Vagina (tissue), 2 donors: ENCODE data around the gene B3GALT5. TPM values are rescaled to one million over a fixed set of nuclear protein-coding genes. Genes with fewer than 3 reads are reported as not detected.

Experiments used
- DNase-seq, 2 donors: peaks; one replicate each; pipeline ENCODE4 v3.0.0-alpha.2; 2017; ENCODE audit errors: extremely low spot score in 2 of 2
- H3K27ac ChIP-seq: fragments of 200-600 bp; sonication (generic); one replicate; pipeline ENCODE4 v1.5.1; 2019
- H3K27me3 ChIP-seq: fragments of 200-600 bp; sonication (generic); one replicate; pipeline ENCODE4 v1.5.1; 2019
- H3K36me3 ChIP-seq, 2 donors: fragments of 200-600 bp; sonication (generic); one replicate each; pipeline ENCODE4 v1.5.1; 2017 to 2019
- H3K4me1 ChIP-seq: fragments of 200-600 bp; sonication (generic); one replicate; pipeline ENCODE4 v1.5.1; 2019
- H3K4me3 ChIP-seq, 2 donors: fragments of 200-600 bp; sonication (generic); 1 replicate in 1 of 2; 2 replicates in 1 of 2; pipeline ENCODE4 v1.5.1; 2016 to 2019
- H3K9me3 ChIP-seq: fragments of 200-600 bp; sonication (generic); one replicate; pipeline ENCODE4 v1.5.1; 2019
- CTCF ChIP-seq, 3 experiments: fragments of 450-650 bp in 2 of 3; fragments of 200-600 bp in 1 of 3; sonication (generic) in 1 of 3; IDR thresholded peaks; one replicate each; pipeline ENCODE4 v1.5.1; 2017 to 2019; ENCODE audit warnings: antibody characterized with exemption in 3 of 3, mild to moderate bottlenecking in 2 of 3, moderate library complexity in 2 of 3
- POLR2A ChIP-seq, 2 donors: fragments of 450-650 bp; IDR thresholded peaks; one replicate each; pipeline ENCODE4 v1.6.1; 2017; ENCODE audit warnings: antibody characterized with exemption in 2 of 2, mild to moderate bottlenecking in 2 of 2, moderate library complexity in 2 of 2
- POLR2AphosphoS5 ChIP-seq, 2 donors: sonication (generic); formaldehyde crosslinking; IDR thresholded peaks; one replicate each; pipeline ENCODE4 v1.9.0; 2017; ENCODE audit warnings: antibody characterized with exemption in 2 of 2, mild to moderate bottlenecking in 2 of 2, low read depth in 1 of 2; ENCODE audit not compliant: insufficient read depth in 1 of 2
- intact Hi-C: fragments of 100-400 bp; cut with DNase I; formaldehyde crosslinking; loops from one replicate; pipeline ENCODE4 v1.15.1; 2023
- total RNA-seq: library from RNA; depleted of rRNA; stranded (reverse); fragments of >200 nt; gene quantifications from one replicate; pipeline ENCODE4 v1.2.3, GENCODE V29; 2016

The B3GALT5 gene
- total RNA-seq, 1 donor from 2014 or later = 1.5 TPM

- Histone ChIP-seq H3K27ac (no peak overlapping the region), H3K4me1 (no peaks in the 10 kb centered on the region), H3K4me3 (no peak overlapping the region), H3K36me3 (no peaks in the 10 kb centered on the region), H3K27me3 (no peaks in the 10 kb centered on the region), H3K9me3 (no peaks in the 10 kb centered on the region)
- DNase-seq = no peak
- intact Hi-C loops = no loop called here
- TF ChIP-seq POLR2A (IDR thresholded peaks at IDR 0.05) (no peak), POLR2AphosphoS5 (IDR thresholded peaks at IDR 0.05; ENCODE audit: insufficient read depth in 1 of 2, low read depth in 1 of 2) (no peak), CTCF (IDR thresholded peaks at IDR 0.05) (no peak)
These were observed 24.6 kb downstream of the B3GALT5 start for GRCh38 chr21:39637197-39637970.

- Histone ChIP-seq H3K27ac (no peak overlapping the region), H3K27me3 (no peaks in the 10 kb centered on the region)
- DNase-seq = no peak
These were observed 25.2 kb downstream of the B3GALT5 start for GRCh38 chr21:39637971-39638240.

GRCh38 chr21:39638281-39638680, 25.5 kb downstream of the B3GALT5 start:
- Histone ChIP-seq H3K9me3 (no peaks in the 10 kb centered on the region), H3K27me3 (no peaks in the 10 kb centered on the region), H3K27ac (no peak overlapping the region), H3K4me1 (no peaks in the 10 kb centered on the region), H3K36me3 (no peaks in the 10 kb centered on the region), H3K4me3 (no peak overlapping the region)
- TF ChIP-seq POLR2AphosphoS5 (IDR thresholded peaks at IDR 0.05; ENCODE audit: insufficient read depth in 1 of 2, low read depth in 1 of 2) = no peak
- TF ChIP-seq CTCF (IDR thresholded peaks at IDR 0.05) = no peak
- TF ChIP-seq POLR2A (IDR thresholded peaks at IDR 0.05) = no peak
- intact Hi-C loops = no loop called here
- no peak for DNase-seq

More at GRCh38 chr21:39637971-39638240, 25.2 kb downstream of the B3GALT5 start:
- intact Hi-C loops = no loop called here
- no peaks in the 10 kb centered on the region for H3K9me3 ChIP-seq
- H3K4me3 ChIP-seq = no peak overlapping the region
- no peaks in the 10 kb centered on the region for H3K4me1 ChIP-seq
- TF ChIP-seq CTCF (IDR thresholded peaks at IDR 0.05) = no peak
- TF ChIP-seq POLR2A (IDR thresholded peaks at IDR 0.05) = no peak
- TF ChIP-seq POLR2AphosphoS5 (IDR thresholded peaks at IDR 0.05; ENCODE audit: insufficient read depth in 1 of 2, low read depth in 1 of 2) = no peak
- no peaks in the 10 kb centered on the region for H3K36me3 ChIP-seq

GRCh38 chr21:39640754-39641153, 28.0 kb downstream of the B3GALT5 start:
- no peak overlapping the region for H3K27ac ChIP-seq
- no peaks in the 10 kb centered on the region for H3K4me1 ChIP-seq
- no peaks in the 10 kb centered on the region for H3K27me3 ChIP-seq
- no peaks in the 10 kb centered on the region for H3K36me3 ChIP-seq
- H3K9me3 ChIP-seq = no peaks in the 10 kb centered on the region
- no peak overlapping the region for H3K4me3 ChIP-seq
- TF ChIP-seq POLR2A (IDR thresholded peaks at IDR 0.05) (no peak), CTCF (IDR thresholded peaks at IDR 0.05) (no peak)
- intact Hi-C loops = no loop called here
- no peak for DNase-seq

- no peak for DNase-seq
These were observed 29.2 kb downstream of the B3GALT5 start for GRCh38 chr21:39641827-39642450.

More at GRCh38 chr21:39641827-39642450, 29.2 kb downstream of the B3GALT5 start:
- no peak overlapping the region for H3K27ac ChIP-seq
- intact Hi-C loops = no loop called here
- no peak overlapping the region for H3K4me3 ChIP-seq
- no peaks in the 10 kb centered on the region for H3K27me3 ChIP-seq
- no peaks in the 10 kb centered on the region for H3K36me3 ChIP-seq
- H3K4me1 ChIP-seq = no peaks in the 10 kb centered on the region
- no peak for TF ChIP-seq POLR2A (IDR thresholded peaks at IDR 0.05)
- TF ChIP-seq POLR2AphosphoS5 (IDR thresholded peaks at IDR 0.05; ENCODE audit: insufficient read depth in 1 of 2, low read depth in 1 of 2) = no peak
- no peak for TF ChIP-seq CTCF (IDR thresholded peaks at IDR 0.05)
- H3K9me3 ChIP-seq = no peaks in the 10 kb centered on the region
